ENCODE data around the gene VPS26C.
"Not testable (repeated sequence)": the region's sequence is repeated elsewhere in the genome, so short reads cannot be mapped to it uniquely, and the experiment has no call there.

VPS26C gene

GRCh38 chr21:37230632-37231248, 36.4 kb downstream of the VPS26C start:
- no peak for DNase-seq (ENCODE audit: low spot score)

GRCh38 chr21:37228003-37228400, 39.1 kb downstream of the VPS26C start:
- no peak for DNase-seq (ENCODE audit: low spot score)

GRCh38 chr21:37227071-37228002, 39.8 kb downstream of the VPS26C start:
- no peak for DNase-seq (ENCODE audit: low spot score)

- no peak for DNase-seq (ENCODE audit: low spot score)
These were observed 40.9 kb downstream of the VPS26C start for GRCh38 chr21:37226041-37226920.

- no peak for DNase-seq (ENCODE audit: low spot score)
These were observed 42.0 kb downstream of the VPS26C start for GRCh38 chr21:37224861-37225839.

- no peak for DNase-seq (ENCODE audit: low spot score)
These were observed 43.3 kb downstream of the VPS26C start for GRCh38 chr21:37223804-37224345.

GRCh38 chr21:37222248-37222647, 44.9 kb downstream of the VPS26C start:
- not testable (repeated sequence) for DNase-seq (ENCODE audit: low spot score)

GRCh38 chr21:37220981-37221664, 46.0 kb downstream of the VPS26C start:
- DNase-seq (ENCODE audit: low spot score) = peak; percentile 93

- DNase-seq (ENCODE audit: low spot score) = no peak
These were observed 46.6 kb downstream of the VPS26C start for GRCh38 chr21:37220433-37220980.

GRCh38 chr21:37219761-37220432, 47.2 kb downstream of the VPS26C start:
- DNase-seq (ENCODE audit: low spot score) = peak; percentile 28

- no peak for DNase-seq (ENCODE audit: low spot score)
These were observed 52.2 kb downstream of the VPS26C start for GRCh38 chr21:37214952-37215351.

- no peak for DNase-seq (ENCODE audit: low spot score)
These were observed 56.3 kb downstream of the VPS26C start for GRCh38 chr21:37210799-37211198.

- peak; percentile 42 for DNase-seq (ENCODE audit: low spot score)
These were observed 57.0 kb downstream of the VPS26C start for GRCh38 chr21:37210130-37210529.

- no peak for DNase-seq (ENCODE audit: low spot score)
These were observed 58.4 kb downstream of the VPS26C start for GRCh38 chr21:37208741-37209225.

GRCh38 chr21:37208056-37208721, 58.9 kb downstream of the VPS26C start:
- no peak for DNase-seq (ENCODE audit: low spot score)

- DNase-seq (ENCODE audit: low spot score) = no peak
These were observed 59.6 kb downstream of the VPS26C start for GRCh38 chr21:37207441-37208009.

- no peak for DNase-seq (ENCODE audit: low spot score)
These were observed 60.6 kb downstream of the VPS26C start for GRCh38 chr21:37206496-37206895.

- no peak for DNase-seq (ENCODE audit: low spot score)
These were observed 62.6 kb downstream of the VPS26C start for GRCh38 chr21:37204580-37204979.

Measured in NAMALWA (cell line).